ENCODE results near the gene DNAL1. TPM values are rescaled to one million over a fixed set of nuclear protein-coding genes. Genes with fewer than 3 reads are reported as not detected.

DNAL1 gene
- total and polyA plus RNA-seq, 2 of the 13 experiments (the other 11 are each of a cell fraction or from before 2014, with no cell fraction given), result 1.4 to 13.3 TPM

DNA sequence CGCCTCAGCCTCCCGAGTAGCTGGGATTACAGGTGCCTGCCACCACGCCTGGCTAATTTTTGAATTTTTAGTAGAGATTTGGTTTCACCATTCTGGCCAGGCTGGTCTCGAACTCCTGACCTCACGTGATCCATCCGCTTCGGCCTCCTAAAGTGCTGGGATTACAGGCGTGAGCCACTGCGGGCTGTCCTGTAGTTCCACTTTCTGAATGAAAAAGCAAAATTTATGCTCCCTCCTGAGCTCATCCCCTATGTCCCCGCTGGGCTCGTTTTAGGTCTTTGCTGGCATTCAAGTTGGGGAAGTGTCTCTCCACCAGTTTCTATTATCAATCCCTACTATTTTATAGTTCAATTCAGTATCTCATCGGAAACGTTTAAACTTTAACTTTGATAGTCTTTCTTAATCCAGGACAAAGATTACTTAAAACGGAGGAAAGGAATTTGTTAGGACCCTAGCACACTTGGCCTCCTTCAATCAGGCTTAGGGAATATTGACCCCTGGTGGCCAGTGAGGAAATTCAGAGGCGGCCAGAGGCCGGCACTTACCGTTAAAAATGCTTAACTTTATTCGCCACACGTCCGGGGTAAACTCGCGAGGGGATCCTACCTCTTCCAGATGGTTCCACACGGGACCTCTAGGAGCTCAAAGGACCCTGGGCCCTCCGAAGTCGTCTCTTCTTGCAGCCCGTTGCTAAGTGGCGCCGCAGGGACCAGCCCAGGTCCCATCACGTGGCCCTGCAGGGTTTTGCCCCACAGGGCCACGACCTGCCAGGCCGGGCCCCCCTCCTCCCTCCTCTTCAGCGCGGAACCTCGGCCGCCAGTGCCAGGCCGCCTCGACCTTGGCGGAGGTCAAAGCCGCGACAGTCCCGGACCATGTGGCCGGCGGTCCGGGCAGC, 11.4 kb upstream of the DNAL1 start (continued):
- TF ChIP-seq ZNF180 (CRISPR knock-in tag; IDR thresholded peaks at IDR 0.05; ENCODE audit: borderline replicate concordance, low read depth) (no peak), XRCC5 (optimal IDR thresholded peaks at IDR 0.05; ENCODE audit: low read length) (peak; percentile 18), MEF2D (CRISPR knock-in tag; IDR thresholded peaks at IDR 0.05) (no peak), HNF1B (CRISPR knock-in tag; IDR thresholded peaks at IDR 0.05) (no peak), ZFP36 (IDR thresholded peaks at IDR 0.05; ENCODE audit: borderline replicate concordance, low read depth, low read length, partially characterized antibody) (no peak), FOXO1 (CRISPR knock-in tag; IDR thresholded peaks at IDR 0.05) (no peak), ZNF770 (CRISPR knock-in tag; IDR thresholded peaks at IDR 0.05) (no peak), ZSCAN29 (CRISPR knock-in tag; conservative IDR thresholded peaks at IDR 0.05) (no peak), ZNF597 (CRISPR knock-in tag; IDR thresholded peaks at IDR 0.05) (no peak), ZKSCAN1 (IDR thresholded peaks at IDR 0.05; ENCODE audit: low read length) (no peak), ZEB1 (IDR thresholded peaks at IDR 0.05; ENCODE audit: insufficient replicate concordance, low read depth) (no peak), BRD4 (CRISPR knock-in tag; IDR thresholded peaks at IDR 0.05) (no peak), HDAC1 (CRISPR knock-in tag; IDR thresholded peaks at IDR 0.05) (no peak)
- TF ChIP-seq, protein P1, sequence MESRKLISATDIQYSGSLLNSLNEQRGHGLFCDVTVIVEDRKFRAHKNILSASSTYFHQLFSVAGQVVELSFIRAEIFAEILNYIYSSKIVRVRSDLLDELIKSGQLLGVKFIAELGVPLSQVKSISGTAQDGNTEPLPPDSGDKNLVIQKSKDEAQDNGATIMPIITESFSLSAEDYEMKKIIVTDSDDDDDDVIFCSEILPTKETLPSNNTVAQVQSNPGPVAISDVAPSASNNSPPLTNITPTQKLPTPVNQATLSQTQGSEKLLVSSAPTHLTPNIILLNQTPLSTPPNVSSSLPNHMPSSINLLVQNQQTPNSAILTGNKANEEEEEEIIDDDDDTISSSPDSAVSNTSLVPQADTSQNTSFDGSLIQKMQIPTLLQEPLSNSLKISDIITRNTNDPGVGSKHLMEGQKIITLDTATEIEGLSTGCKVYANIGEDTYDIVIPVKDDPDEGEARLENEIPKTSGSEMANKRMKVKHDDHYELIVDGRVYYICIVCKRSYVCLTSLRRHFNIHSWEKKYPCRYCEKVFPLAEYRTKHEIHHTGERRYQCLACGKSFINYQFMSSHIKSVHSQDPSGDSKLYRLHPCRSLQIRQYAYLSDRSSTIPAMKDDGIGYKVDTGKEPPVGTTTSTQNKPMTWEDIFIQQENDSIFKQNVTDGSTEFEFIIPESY (CRISPR knock-in tag; IDR thresholded peaks at IDR 0.05), result peak; percentile 75
- TF ChIP-seq, protein P2, sequence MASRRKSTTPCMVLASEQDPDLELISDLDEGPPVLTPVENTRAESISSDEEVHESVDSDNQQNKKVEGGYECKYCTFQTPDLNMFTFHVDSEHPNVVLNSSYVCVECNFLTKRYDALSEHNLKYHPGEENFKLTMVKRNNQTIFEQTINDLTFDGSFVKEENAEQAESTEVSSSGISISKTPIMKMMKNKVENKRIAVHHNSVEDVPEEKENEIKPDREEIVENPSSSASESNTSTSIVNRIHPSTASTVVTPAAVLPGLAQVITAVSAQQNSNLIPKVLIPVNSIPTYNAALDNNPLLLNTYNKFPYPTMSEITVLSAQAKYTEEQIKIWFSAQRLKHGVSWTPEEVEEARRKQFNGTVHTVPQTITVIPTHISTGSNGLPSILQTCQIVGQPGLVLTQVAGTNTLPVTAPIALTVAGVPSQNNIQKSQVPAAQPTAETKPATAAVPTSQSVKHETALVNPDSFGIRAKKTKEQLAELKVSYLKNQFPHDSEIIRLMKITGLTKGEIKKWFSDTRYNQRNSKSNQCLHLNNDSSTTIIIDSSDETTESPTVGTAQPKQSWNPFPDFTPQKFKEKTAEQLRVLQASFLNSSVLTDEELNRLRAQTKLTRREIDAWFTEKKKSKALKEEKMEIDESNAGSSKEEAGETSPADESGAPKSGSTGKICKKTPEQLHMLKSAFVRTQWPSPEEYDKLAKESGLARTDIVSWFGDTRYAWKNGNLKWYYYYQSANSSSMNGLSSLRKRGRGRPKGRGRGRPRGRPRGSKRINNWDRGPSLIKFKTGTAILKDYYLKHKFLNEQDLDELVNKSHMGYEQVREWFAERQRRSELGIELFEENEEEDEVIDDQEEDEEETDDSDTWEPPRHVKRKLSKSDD (CRISPR knock-in tag; IDR thresholded peaks at IDR 0.05; ENCODE audit: low read depth), result no peak
- TF ChIP-seq, protein P3, sequence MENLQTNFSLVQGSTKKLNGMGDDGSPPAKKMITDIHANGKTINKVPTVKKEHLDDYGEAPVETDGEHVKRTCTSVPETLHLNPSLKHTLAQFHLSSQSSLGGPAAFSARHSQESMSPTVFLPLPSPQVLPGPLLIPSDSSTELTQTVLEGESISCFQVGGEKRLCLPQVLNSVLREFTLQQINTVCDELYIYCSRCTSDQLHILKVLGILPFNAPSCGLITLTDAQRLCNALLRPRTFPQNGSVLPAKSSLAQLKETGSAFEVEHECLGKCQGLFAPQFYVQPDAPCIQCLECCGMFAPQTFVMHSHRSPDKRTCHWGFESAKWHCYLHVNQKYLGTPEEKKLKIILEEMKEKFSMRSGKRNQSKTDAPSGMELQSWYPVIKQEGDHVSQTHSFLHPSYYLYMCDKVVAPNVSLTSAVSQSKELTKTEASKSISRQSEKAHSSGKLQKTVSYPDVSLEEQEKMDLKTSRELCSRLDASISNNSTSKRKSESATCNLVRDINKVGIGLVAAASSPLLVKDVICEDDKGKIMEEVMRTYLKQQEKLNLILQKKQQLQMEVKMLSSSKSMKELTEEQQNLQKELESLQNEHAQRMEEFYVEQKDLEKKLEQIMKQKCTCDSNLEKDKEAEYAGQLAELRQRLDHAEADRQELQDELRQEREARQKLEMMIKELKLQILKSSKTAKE (CRISPR knock-in tag; IDR thresholded peaks at IDR 0.05; ENCODE audit: borderline replicate concordance), result no peak

Measured in HepG2 (cell line).